A673 (cell line): ENCODE results near the gene INPP4A.

ENCODE experiments used
- EZH2 ChIP-seq: fragments of 200-600 bp; sonication (generic); IDR thresholded peaks from 2 replicates; pipeline ENCODE4 v1.6.1; 2017; ENCODE audit warnings: borderline replicate concordance, low read depth, mild to moderate bottlenecking, mixed read lengths, antibody characterized with exemption, low read length; ENCODE audit not compliant: poor library complexity, severe bottlenecking
- TF ChIP-seq, protein P1 (sequence below): fragments of 300-800, 200-600 bp; sonication (generic); conservative IDR thresholded peaks from 2 replicates; pipeline ENCODE4 v1.5.1; 2017; ENCODE audit warnings: low read depth, mild to moderate bottlenecking, antibody characterized with exemption, low read length, moderate library complexity, mixed read lengths

DNA sequence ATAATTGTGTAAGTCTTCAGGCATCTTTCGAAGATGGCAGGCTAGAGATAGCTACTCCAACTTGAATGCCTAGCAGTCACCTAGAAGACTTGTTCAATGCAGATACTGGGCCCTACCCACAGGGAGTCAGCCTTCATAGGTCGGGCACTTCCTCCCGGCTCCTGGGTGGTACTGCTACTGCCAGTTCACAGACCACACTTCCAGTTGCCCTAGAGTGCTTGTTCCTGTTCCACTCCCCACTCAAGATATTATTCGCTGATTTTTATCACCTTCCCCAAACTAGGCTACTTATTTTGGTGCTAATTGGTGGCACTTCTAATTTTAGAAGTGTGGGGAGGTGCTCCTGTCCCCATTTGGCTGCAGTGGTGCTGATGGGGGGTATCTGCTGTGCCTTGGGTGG lies 34.2 kb downstream of the INPP4A start:
- no peak for TF ChIP-seq EZH2
- TF ChIP-seq, protein P1, sequence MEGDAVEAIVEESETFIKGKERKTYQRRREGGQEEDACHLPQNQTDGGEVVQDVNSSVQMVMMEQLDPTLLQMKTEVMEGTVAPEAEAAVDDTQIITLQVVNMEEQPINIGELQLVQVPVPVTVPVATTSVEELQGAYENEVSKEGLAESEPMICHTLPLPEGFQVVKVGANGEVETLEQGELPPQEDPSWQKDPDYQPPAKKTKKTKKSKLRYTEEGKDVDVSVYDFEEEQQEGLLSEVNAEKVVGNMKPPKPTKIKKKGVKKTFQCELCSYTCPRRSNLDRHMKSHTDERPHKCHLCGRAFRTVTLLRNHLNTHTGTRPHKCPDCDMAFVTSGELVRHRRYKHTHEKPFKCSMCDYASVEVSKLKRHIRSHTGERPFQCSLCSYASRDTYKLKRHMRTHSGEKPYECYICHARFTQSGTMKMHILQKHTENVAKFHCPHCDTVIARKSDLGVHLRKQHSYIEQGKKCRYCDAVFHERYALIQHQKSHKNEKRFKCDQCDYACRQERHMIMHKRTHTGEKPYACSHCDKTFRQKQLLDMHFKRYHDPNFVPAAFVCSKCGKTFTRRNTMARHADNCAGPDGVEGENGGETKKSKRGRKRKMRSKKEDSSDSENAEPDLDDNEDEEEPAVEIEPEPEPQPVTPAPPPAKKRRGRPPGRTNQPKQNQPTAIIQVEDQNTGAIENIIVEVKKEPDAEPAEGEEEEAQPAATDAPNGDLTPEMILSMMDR: no peak
